ENCODE results near the gene ALKBH5.

DNA sequence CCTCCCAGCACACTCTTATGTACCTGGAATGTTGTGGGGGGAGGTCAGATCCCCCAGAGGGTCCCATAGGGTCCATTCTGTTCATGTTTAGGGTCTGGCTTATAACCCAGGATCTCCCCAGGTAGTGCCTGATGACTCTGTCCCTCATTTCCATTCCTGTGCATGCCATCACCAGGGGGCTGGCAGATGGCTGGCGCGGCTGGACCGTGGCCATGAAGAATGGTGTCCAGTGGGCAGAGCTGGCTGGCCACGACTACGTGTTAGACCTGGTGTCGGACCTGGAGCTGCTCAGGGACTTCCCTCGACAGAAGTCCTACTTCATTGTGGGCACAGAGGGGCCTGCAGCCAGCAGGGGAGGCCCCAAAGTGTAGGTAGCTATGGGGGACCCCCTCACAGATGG is 35.0 kb upstream of the ALKBH5 start:
- no peak for TF ChIP-seq EZH2 (IDR thresholded peaks at IDR 0.05; ENCODE audit: borderline replicate concordance, low read length)
- no peak for TF ChIP-seq CTCF (conservative IDR thresholded peaks at IDR 0.05 in 1 of 2, IDR thresholded peaks at IDR 0.05 in 1 of 2; ENCODE audit: extremely low read depth in 1 of 2, insufficient read depth in 1 of 2, low read depth in 1 of 2, low read length in 2 of 2)

All from mammary epithelial cell (primary cell).